K562 (cell line): ENCODE results near the gene SMIM7.

Experiments used
- CHD4 ChIP-seq: fragments of 200-600 bp; sonication (generic); IDR thresholded peaks from 3 replicates; pipeline ENCODE4 v1.6.1; 2012; ENCODE audit warnings: low read depth, mild to moderate bottlenecking, mixed read lengths, low read length, inconsistent platforms; ENCODE audit not compliant: insufficient read depth, insufficient replicate concordance, poor library complexity, severe bottlenecking
- EZH2 ChIP-seq: IDR thresholded peaks from 2 replicates; pipeline ENCODE4 v1.6.1; 2012; ENCODE audit warnings: low read depth, mild to moderate bottlenecking, inconsistent platforms, low read length, borderline replicate concordance
- FOXP1 ChIP-seq: sonication (generic); formaldehyde crosslinking; IDR thresholded peaks from 2 replicates; pipeline ENCODE4 v1.8.0; 2022; ENCODE audit warnings: mild to moderate bottlenecking, missing genetic modification reagents
- IRF2 ChIP-seq: sonication (generic); formaldehyde crosslinking; IDR thresholded peaks from 2 replicates; pipeline ENCODE4 v1.8.1; 2022; ENCODE audit warnings: mild to moderate bottlenecking, missing genetic modification reagents
- MXI1 ChIP-seq: IDR thresholded peaks from 2 replicates; pipeline ENCODE4 v1.6.1; 2011; ENCODE audit warnings: low read depth, mild to moderate bottlenecking, improper control_type of control experiment, low read length
- RCOR1 ChIP-seq, 2 experiments: IDR thresholded peaks; 2 replicates each; pipeline ENCODE4 v1.6.1; 2012; ENCODE audit warnings: low read depth in 2 of 2, low read length in 2 of 2, borderline replicate concordance in 1 of 2, improper control_type of control experiment in 1 of 2
- SP1 ChIP-seq: sonication (generic); formaldehyde crosslinking; IDR thresholded peaks from 2 replicates; pipeline ENCODE4 v1.8.1; 2022; ENCODE audit warnings: mild to moderate bottlenecking, missing genetic modification reagents
- SRSF7 ChIP-seq: fragments of 200-400 bp; formaldehyde crosslinking; optimal IDR thresholded peaks from 2 replicates; pipeline ENCODE3; 2017; ENCODE audit warnings: mild to moderate bottlenecking, low read depth, low read length
- YY1 ChIP-seq, 3 experiments: IDR thresholded peaks; 2 replicates each; pipeline ENCODE4 v1.6.1; 2011; ENCODE audit warnings: low read length in 2 of 3, mild to moderate bottlenecking in 2 of 3, moderate library complexity in 2 of 3, borderline replicate concordance in 1 of 3, control low read depth in 1 of 3, low read depth in 1 of 3; ENCODE audit not compliant: insufficient read depth in 3 of 3, insufficient replicate concordance in 2 of 3, control insufficient read depth in 1 of 3, insufficient read length in 1 of 3; ENCODE audit errors: extremely low read depth in 1 of 3

GRCh38 chr19:16671652-16672274 is 11.8 kb upstream of the SMIM7 start:
- no peak for TF ChIP-seq EZH2
- TF ChIP-seq SP1 (CRISPR knock-in tag): no peak
- TF ChIP-seq RCOR1 (IDR thresholded peaks at IDR 0.05; ENCODE audit: borderline replicate concordance in 1 of 2, low read depth in 2 of 2, low read length in 2 of 2): no peak
- no peak for TF ChIP-seq IRF2
- TF ChIP-seq SRSF7: no peak
- no peak for TF ChIP-seq MXI1
- TF ChIP-seq CHD4: no peak
- no peak for TF ChIP-seq FOXP1
- TF ChIP-seq YY1 (IDR thresholded peaks at IDR 0.05; ENCODE audit: borderline replicate concordance in 1 of 3, control insufficient read depth in 1 of 3, extremely low read depth in 1 of 3, insufficient read depth in 3 of 3, insufficient read length in 1 of 3, insufficient replicate concordance in 2 of 3, low read depth in 1 of 3, low read length in 2 of 3): no peak
